HG03060 (cell line): Measurements from ENCODE around the gene CYP21A2.

Source experiments
- ATAC-seq: cut with Tn5 transposase; IDR thresholded peaks from one replicate; pipeline ENCODE4 v1.9.1; 2021; ENCODE audit warnings: low read depth, moderate number of reproducible peaks; ENCODE audit not compliant: unreplicated experiment

CYP21A2 gene

DNA sequence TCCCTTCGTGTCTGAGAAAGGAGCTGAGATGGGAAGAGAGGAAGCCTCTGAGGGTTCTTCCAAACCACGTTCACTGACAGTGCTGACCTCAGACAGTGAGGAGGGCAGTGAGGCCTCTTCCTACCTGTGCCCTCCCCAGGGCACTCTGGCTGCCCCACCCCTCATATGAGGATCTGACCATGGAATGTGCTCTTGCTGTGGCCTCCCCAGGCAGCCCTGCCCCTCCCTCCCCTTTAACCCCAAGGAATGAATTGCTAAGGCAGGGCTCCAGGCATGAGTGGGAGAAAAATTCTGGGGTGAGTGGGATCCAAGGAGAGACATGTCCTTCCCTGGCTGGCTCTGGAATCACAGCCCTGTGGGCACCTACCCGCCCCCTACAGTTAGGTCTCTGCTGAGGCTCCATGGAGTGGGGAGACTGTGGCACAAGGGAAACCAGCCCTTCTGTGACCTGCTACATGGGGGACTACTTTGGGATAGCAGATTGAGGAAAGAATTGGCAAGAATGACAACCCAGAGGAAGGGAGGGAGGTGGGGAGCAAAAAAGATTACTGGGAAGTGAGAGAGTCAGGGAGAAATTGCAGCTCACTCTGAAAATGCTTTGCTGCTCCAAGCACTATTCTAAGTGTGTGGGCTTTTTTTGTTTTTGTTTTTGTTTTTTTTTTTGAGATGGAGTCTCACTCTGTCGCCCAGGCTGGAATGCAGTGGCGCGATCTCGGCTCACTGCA is 41.5 kb downstream of the CYP21A2 start:
- no peak for ATAC-seq

DNA sequence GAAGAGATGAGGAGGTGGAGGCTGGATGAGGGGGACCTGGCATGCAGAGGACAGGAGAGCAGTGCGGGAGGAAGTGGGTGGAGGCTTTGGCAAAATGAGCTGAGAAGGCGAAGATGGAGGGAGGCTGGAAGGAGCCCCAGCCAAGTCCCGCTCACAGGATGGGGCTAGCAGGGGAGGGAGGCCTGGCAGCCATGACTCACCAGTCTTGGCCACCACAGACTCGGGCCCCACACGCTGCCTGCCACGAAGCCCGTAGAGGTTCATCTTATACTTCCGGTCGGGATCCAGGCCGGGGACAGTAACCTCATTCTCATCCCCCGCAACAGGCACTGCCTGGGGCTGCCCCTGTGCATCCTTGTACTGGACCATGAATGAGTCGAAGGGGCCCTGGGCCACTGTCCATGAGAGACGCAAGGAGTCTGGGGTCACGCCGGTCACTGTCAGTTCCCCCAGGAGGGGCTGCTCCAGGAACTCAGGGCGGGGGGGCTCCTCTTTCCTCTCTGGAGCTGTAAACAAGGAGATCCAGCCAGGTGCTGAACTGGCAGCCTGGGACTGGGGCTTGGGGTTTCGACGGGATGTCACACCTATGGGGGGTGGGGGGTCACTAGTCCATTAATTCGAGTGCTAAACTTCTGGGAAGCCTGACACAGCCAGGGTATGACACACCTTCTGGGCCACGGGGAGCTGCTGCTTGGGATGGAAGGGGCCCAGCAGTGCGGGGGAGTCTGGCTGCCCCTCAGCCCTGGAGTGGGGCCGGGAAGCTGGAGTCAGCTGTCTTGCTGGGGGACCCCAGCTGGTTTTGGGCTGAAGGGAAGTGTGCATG is 43.2 kb downstream of the CYP21A2 start:
- no peak for ATAC-seq

DNA sequence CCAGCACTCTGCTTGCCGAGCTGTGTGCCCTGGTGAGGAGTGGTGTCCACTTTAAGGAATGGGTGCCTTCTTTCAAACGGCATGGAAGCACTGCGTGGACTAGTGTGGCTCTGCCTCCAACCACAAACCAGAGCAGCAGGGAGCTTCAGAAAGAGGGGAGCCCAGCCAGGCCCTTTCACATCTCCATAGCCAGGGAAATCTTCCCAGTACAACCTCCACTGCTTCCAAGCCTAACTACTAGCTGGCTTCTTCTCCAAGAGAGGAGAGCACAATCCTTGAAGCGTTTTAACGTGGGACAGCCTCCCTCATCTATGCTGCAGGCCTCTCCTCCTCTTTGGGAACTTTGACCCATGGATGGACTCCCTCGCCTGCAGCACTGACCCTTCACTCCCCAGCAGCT is 44.3 kb downstream of the CYP21A2 start:
- no peak for ATAC-seq

DNA sequence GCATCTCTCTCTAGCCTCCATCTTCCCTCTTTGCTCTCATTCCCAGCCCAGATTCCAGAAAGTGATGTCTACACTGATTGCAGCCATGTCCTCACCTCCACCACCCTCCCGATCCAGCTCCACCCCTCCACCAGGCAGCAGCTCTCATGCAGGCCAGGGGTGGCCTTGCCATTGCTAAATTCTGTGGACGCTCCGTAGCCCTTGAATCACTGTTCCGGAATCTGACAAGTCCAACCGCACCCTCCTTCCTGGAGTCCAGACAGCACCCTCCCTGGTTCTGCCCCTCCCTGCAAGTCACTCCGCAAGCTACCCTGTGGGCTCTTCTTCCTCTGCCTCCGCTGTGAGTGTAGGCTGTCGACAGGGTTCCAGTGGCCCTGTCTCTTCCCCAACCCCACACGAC is 44.7 kb downstream of the CYP21A2 start:
- ATAC-seq: no peak

DNA sequence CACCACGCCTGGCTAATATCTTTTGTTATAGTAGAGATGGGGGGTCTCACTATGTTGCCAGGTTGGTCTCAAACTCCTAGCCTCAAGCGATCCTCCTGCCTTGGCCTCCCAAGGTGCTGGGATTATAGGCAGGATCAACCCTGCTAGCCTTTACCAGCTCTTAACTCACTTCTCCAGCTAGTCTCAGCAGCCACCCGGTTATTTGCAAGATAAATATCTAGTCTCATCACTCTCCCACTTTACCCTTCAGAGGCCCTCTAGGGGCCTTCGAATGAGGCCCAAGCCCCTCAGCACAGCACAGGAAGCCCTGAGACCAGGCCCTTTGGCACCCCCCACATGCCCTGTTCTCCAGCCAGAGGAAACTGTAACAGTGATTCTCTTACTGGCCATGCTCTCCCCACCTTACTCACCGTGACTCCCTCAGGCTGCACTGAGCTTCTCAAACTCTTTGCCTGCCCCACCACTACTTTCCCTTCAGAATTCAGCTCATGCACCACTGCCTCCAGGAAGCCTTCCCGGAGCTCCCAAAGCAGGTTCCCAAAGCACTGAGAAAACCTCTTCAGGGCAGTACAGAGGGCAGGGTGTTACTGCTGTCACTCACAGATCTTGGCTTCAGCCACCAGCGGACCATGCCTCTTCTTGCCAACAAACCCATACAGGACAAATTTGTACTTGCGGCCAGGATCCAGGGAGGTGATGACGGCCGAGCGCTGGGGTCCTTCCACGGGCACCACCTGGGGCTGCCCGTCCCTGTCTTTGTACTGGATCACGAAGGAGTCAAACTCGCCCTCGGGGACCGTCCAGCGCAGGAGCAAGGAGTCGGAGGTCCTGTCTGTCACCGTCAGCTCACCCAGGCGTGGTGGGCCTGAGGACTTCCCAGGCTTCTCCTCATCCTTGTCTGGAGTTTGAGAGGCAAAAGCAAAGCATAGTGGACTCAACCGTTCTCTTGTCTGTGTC is 45.9 kb downstream of the CYP21A2 start:
- no peak for ATAC-seq

DNA sequence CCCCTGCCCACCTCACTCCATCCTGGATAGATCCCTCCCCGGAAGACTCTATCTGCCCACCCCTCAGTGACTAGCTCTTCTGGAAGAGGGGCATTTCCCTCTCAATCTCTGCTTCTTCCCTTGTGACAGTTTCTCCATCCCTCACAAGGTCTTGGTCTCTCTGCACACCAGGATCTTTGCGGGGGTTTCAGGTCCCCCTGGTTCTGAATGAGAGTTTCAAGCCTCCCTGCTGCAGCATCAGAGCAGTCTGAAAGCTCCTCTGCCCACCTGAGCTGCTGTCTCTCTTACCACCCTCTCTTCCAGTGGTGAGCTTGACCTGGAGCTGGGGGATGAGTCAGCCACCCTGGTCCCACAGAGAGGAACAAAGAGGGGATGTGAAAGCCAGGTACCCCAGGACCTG is 46.6 kb downstream of the CYP21A2 start:
- no peak for ATAC-seq

DNA sequence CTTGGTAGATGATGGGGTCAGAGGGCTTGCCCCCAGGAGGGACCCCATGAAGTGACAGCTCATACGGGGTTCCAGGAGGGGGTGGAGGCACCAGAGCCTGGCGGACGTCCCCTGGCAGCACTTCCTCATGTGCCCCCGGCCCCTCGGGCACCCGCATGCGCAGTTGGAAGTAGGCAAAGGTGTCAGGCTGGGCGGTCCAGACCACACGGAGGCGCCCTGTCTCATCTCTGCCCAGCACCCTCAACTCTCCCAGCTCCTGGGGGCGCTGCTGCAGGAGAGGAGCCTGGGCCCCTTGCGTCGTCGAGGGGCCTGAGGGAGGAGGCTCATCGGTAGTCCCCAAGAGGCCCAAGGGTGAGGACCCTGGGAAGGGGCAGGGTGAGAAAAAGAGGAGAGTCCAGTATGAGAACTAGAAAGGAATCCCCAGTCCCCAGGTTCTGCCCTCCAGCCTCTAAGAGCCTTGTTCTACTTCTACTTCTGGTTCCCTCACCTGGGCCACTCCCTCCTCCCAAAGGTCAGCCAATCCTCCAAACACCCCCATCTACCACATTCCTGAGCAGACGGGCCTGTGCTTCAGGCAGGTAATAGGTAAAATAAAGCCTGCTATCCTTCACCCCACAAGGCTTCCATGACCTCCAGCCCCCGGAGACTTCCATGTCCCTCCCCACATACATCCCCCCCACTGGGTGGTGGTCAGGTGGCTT is 47.7 kb downstream of the CYP21A2 start:
- ATAC-seq: no peak

DNA sequence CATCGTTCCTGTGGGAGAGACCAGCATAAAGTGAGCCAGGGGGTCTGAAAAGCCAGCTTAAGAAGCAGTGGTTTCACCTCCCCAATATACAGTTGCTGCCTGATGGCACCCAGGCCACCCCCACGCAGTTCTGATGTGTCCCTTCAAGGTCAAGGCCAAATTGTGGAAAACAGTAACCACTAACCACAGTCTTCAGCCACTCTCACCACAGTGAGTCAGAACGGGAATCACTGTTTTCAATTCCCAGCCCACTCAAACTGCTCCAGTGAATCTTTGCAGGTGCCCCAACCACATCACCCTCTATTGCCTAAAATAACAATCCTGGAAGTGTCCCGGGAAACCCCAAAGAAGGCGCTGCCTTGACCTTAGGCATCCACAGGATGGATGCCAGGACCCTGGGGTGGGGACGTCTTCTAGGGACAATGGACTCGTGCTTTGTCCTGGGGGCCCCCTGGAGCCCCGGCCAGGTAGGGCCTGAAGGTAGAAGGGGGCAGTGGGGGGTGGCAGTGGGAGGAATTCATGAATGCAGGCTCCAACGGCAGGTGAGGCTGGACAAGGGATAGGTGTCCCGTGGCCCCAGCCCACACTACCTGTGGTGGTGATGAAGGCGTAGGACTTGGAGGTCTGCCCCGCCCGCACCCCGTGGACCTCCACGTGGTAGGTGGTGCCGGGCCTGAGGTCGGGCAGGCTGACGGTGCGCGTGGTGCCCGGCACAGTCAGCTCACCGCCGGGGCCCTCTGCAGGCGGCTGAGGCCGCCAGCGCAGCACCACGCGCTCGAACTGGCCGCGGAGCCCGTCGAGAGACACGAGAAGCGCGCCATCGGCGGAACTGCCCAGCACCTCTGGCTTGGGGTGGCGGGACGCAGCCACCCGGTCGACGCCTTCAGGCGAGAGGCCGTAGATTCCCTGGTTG is 48.7 kb downstream of the CYP21A2 start:
- no peak for ATAC-seq

DNA sequence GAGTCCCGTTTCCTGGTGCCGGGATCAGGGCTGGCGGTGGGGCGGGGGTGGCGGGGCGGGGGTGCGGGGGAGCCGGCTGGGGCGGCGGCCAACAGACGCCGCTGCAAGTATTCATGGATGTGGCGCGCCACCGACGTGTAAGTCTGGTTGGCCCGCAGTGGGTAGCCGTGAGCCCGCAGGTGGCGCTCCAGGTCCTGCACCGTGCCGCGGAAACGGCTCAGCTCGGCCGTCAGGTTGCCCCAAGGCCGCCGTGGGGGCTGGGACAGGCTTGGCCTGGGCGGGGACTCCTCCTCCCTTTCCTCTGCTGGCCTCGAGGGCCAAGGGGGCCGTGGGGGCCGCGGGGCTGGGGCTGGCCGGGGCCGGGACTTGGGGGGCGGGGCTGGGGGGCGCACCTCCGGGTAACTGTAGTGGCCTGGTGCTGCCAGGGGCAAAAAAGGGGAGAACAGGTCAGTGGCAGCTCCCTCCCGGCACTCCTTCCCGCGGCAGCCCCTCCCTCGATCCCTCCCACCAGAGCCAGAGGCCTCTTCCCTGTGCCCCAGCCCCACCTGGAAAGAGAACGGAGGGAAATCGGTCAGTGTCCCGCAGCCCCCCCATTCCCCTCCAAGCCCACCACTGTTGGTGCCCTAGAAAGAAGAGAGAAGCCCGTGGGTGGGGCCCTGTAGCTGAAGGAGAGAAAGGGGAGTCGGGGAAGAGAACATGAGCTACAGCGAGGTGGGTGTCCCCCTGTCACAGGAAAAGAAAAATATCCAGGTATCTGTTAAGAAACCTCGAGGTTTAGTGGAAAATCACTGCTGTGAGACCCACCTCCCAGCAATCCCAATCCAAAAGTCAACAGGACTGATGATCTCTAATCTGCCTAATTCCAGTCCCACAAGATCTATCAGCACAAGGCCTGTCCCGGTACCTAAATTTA is 49.6 kb downstream of the CYP21A2 start:
- ATAC-seq: no peak

DNA sequence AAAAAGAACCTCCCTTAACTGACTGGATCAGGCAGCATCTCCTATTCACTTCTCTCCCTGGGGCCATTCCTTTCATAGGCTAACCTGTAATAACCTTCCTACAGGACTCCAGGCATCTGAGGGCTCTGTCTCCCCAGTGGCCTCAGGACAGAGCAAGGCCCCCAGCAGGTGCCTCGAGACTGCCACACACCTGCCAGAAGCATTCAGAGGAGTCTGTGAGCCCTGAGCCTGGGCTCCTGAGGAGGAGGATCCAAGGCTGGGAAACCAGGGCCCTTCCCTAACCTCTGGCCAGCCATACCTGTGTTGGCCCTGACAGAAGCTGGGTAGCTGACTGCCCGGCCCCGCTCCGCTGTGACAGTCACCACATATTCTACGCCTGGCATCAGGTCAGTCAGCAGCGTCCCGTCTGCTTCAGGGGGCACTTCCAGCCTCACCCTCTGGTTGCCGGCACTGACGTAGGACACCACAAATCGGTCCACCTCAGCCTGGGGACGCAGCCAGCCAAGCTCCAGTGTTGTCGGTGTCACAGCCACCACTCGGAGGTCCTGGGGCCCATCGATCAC is 50.4 kb downstream of the CYP21A2 start:
- no peak for ATAC-seq

DNA sequence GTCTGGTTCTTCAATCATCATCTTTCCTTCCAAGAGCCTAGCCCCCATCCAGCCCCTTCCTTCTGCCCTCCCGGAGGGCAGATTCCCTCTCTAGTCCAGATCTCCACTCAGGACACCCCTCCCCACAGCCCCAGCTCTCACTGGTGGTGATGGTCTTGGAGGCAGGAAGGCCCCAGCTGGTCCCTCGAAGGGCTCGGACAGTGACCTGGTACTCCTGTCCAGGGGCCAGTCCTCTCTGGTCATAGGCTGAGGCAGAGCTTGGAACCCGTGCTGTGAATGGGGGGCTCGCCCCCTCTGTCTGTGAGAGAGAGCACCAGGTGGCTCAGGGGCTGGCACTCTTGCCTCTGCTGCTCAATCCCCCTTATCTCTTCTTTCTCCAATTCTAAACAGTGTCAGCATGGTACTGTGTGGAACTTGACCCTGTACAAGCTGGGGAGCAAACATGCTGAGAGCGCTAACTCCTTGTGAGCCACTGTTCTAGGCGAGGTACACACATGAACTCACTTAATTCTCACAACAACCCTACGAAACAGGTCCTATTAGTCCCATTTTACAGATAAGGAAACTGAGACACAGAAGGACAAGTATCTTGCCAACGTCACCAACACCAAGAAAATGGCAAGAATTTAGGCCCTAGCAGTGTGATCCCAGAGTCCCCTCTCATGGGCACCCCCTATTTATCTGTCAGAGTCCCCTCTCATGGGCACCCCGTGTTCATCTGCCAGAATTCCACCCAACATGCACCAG is 51.0 kb downstream of the CYP21A2 start:
- ATAC-seq: no peak
